GM06990 (cell line): ENCODE data around the gene TEX2.

Experiments used
- DNase-seq: peaks from one replicate; pipeline ENCODE4 v3.0.0-alpha.2; 2011; ENCODE audit not compliant: insufficient read length; ENCODE audit errors: extremely low read depth
- H3K27me3 ChIP-seq: replicated peaks from 2 replicates; pipeline ENCODE4 v1.6.0; 2011; ENCODE audit warnings: low read length; ENCODE audit not compliant: control insufficient read depth, insufficient read depth
- H3K36me3 ChIP-seq: 2 replicates; pipeline ENCODE4 v1.5.1; 2011; ENCODE audit warnings: low read length; ENCODE audit not compliant: control insufficient read depth, insufficient read depth
- H3K4me3 ChIP-seq: replicated peaks from 2 replicates; pipeline ENCODE4 v1.5.1; 2011; ENCODE audit warnings: low read depth, mild to moderate bottlenecking, control low read depth, low read length
- CTCF ChIP-seq: IDR thresholded peaks from 2 replicates; pipeline ENCODE4 v1.5.1; 2011; ENCODE audit warnings: low read length, control low read depth, mild to moderate bottlenecking, inconsistent platforms; ENCODE audit not compliant: insufficient read depth, poor library complexity, severe bottlenecking

Gene TEX2

DNA sequence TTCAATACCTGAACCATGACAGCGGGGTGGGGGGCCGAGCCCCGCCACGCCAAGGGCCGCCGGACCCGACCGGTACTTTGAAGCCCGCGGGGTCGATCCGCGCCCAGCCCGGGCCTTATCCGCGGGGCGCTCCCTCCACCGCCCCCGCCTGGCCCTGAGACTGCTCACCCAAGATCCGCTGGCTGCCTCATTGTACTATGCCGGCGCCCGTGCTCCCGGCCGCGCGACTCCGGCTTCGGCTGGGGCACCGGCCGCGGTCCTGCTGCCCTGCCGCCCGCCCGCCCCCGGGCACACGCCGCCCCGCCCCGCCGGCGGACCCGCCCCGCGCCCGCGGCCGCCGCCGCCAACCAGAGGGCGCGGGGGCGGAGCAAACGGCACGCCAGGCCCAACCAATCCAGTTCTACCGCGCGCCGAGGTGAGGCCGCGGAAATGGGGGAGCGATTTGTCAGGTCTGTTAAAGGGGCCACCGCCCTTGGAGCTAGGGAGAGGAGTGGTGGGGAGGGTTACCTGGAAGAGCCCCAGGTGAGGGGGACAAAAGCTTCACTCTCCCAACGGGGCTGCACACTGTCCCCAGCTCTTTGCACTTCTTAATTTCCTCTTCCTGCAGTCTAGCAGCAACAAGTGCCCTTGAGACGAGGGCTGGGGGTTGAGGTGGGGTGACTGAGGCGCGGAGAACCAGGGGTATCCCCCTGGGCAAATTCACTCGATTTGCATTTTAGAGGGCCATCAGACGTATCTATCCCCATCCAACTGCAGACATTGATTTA, at the start of gene TEX2:
Gene TEX2, minus strand, starts transcription at position 261 of the 767 bp plus-strand sequence. CDS start 49,043 bp downstream, outside the sequence.
- Histone ChIP-seq H3K27me3 (no peaks in the 10 kb centered on the region), H3K4me3 (peak within 1 kb of the TSS; percentile 86), H3K36me3 (no peaks in the 10 kb centered on the region)
- DNase-seq: peak; percentile 88
- no peak for TF ChIP-seq CTCF

- Histone ChIP-seq H3K4me3 (no peak overlapping the region), H3K27me3 (no peaks in the 10 kb centered on the region), H3K36me3 (no peaks in the 10 kb centered on the region)
- no peak for DNase-seq
- TF ChIP-seq CTCF: no peak
These were observed 46.6 kb upstream of the TEX2 start for GRCh38 chr17:64309710-64310109.

DNA sequence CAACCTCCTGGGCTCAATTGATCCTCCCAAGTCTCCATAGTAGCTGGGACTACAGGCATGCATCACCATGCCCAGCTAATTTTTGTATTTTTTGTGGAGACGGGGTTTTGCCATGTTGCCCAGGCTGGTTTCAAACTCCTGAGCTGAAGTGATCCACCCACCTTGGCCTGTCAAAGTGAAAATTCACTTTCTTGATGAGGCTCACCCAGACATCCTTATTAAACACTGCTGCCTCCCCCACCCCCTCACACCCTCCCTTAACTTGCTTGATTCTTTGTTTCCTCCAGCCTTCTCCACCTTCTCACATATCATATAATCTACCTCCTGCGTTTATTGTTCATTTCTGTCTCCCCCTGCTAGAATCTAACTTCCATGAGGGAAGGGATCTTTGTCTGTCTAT, 46.0 kb upstream of the TEX2 start:
- H3K4me3 ChIP-seq: no peak overlapping the region
- H3K36me3 ChIP-seq: no peaks in the 10 kb centered on the region
- H3K27me3 ChIP-seq: no peaks in the 10 kb centered on the region
- TF ChIP-seq CTCF: no peak
- DNase-seq: no peak

DNA sequence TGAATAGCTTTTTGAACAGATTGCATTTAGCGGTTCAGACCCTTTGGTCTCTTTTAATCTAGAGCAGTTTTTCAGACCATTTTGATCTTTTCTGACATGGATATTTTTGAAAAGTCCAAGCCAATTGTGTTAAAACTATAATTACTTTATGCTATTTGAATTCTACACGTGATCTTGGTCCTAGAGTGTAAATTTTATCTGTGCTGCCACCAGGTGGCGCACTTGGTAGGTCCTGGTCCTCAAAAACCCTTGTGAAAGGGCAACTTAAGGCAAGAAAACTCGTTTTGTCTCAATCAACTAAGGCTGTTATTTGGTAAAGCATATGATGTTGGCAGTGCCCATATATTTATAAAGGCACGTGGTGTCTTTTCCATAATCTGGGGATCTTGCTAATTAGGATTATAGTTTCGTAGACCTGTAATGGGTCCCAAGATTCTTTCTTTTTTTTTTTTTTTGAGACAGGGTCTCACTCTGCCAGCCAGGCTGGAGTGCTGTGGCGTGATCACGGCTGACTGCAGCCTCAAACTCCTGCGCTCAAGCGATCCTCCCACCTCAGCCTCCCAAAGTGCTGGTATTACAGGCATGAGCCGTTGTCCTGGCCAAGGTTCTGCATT, 43.9 kb upstream of the TEX2 start:
- TF ChIP-seq CTCF: peak; percentile 71
- peaks cover 2% of the 10 kb centered on the region for H3K27me3 ChIP-seq
- H3K36me3 ChIP-seq: no peaks in the 10 kb centered on the region
- no peak for DNase-seq
- no peak overlapping the region for H3K4me3 ChIP-seq

DNA sequence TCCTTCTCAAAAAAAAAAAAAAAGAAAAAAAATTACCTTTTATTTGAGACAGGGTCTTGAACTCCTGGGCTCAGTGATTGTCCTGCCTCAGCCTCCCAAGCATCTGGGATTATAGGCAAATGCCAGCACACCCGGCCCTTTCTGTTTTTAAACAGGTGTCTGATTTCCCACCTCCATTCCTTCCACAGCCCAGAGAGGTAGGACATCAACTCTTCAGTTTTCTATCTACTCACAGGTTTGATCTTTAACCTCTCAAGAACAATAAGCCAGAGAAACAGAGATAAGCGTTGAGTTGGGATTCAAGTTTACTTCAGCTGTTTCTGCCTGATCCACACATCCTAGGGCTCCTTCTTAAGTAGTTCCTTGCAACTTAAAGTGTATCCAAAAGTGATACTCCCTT, 41.5 kb upstream of the TEX2 start:
- Histone ChIP-seq H3K36me3 (no peaks in the 10 kb centered on the region), H3K4me3 (no peak overlapping the region), H3K27me3 (peaks cover 2% of the 10 kb centered on the region)
- no peak for TF ChIP-seq CTCF
- no peak for DNase-seq
